GM19467 (cell line): ENCODE measurements around the gene DLX6.

Source experiments
- ATAC-seq: cut with Tn5 transposase; IDR thresholded peaks from one replicate; pipeline ENCODE4 v1.9.1; 2021; ENCODE audit warnings: mild to moderate bottlenecking, moderate library complexity; ENCODE audit not compliant: unreplicated experiment

Gene DLX6

DNA sequence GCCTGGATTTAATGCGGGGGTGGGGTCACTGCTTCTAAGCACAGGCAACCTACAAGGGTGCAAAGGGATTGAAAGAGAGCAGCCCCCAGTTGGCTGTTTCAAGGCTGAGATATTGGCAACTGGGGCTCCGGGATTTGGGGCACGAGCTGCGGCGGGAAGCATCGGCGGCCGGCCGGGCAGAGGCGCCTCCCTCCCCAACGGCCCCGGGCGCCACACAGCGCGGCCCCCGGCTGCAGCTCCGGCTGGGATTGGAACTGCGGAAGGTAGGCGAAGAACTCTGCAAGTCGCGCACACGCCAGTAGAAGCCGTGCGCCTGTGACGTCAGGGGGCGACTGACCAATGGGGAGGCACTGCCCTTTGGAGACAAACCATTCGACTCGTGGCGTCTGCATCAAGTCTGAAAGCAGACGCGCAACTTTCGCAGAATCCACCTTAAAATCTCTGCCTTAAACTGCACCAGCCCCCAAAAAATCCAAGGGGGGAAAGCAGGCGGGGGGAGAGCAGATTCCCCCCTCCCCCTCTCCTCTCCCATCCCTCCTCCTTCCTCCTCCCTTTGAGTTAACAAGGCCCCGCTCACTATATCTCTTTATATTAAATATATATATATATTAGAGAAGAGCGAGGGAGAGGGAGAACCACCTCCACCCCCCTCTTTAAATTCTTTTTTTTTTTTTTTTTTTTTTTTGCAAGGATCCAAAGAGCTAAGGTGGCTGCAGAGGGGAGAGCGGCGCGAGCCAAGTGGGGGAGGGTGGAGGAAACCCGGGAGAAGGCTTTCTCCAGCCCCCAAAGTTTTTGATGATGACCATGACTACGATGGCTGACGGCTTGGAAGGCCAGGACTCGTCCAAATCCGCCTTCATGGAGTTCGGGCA, at the start of gene DLX6:
DLX6 (plus strand) TSS at position 371 of the 872 bp plus-strand sequence; CDS start at position 796, 425 bp downstream.
- ATAC-seq: no peak

DNA sequence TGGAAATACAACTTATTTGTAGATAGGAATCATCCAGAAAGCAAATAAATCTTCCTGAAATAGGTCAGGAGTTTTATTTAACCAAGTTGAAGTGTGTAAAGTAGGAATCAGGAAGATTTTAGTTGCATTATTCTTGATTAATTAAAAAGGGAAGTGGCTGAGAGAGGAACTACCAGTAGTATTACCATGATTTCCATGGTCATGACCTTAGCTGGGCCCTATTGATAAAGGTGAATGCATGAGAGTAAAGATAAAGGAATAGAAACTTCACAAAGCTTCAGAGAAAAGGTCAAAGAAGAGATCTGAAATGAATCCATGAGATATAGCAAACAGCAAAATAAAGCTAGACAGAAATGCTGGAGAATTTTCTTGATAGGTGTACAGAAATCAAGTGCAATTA, 46.2 kb upstream of the DLX6 start:
- ATAC-seq: no peak

DNA sequence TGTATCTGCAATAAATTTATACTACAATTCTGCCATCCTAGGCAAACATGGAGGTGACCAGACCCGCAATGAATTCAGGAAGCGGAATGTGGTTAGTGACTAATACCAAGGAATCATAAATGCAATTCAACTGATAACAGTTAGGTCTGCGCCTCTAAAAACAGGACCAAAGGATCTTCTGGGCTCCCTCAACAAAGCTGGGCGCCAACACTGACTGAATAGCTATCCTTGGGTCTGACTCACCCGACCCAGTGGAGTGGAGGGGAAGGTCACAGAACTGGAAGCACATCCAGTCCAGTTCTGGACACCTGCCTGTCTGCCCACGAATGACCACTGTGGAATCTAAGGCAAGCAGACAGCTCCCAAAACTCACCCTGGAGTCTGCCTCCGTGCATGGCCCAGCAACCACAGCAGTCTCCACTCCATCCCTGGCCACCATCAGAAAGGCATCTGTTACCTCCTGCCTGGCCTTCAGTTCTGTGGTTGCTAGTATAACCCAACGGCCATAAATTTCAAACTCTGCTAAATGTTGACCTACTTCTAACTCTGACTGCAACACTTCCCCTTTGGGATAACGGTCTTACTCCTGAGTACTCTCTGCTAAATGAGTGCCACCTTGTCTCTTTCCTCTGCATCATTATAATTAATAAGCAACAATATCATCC, 43.0 kb upstream of the DLX6 start:
- no peak for ATAC-seq

DNA sequence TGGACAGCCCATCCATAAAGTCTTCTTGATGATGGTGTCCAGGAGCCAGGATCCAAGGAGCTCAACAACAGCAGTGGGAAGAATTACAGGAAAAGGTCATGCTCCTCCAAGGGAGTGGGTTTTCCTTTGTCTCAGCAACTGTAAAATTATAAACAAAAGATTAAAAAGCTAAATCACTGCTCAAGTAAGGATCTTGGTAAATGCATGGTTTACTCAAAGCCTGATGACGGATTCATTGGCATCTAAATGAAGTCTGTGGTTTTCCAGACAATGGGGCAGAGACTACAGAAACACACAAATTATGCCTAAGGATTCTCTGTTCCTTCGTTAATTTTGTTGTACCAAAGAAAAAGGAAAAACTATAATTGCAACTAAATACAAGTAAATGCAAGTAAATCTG, 36.4 kb upstream of the DLX6 start:
- ATAC-seq: no peak

DNA sequence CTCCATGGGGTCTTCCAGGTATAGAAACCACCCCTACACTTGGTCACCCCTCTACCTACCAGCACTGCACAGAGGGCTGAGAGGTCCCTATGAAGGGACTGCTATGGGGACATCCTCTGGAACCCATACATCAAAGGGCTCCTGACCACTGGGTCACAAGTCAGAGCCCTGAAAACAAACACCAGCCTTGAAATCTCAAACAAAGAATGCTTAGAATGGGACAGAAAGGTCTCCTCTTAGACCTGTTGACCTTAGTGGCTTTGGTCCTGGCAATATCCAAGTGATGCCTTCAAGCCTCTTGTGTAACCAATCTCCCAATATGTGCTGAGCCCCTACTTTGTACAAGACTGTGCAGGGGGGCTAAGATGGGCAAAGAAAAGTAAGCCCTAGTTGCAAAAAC, 34.6 kb upstream of the DLX6 start:
- no peak for ATAC-seq

DNA sequence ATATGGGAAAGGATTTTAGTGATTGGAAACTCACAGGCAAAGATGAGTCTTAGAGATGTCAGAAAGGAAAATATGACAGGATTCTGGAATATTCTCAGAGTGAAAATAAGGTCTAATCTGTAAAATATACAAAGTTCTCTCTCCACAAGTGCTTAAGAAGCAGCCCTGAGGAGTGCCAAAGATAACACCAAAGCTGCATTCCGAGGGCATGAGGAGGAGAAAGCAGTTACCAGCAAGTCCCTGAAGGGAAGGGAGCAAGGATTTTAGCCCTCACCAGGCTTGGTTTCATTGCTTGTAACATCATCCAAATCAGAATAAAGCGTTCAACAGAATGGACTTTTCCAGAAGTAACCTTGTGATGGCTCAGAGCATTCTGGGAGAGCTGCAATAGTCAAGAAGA, 31.4 kb upstream of the DLX6 start:
- no peak for ATAC-seq

DNA sequence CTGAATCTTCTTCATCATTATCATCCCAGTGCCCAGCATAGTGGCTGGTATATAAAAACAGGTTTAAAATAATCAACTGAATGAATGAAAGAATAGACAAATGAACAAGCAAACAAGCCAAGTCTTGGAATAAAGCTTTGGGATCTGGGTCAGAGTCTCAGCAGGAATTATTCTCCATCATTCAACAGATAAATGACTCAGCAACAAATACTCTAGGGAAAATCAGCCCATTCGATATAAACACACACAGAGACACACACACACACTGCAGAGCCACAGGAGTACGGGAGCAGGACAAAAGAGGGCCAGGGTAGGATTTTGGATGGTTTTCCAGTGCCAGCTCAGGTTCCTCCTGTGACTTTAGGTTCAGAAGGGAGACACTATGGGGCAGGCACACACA, 29.2 kb upstream of the DLX6 start:
- ATAC-seq: no peak

DNA sequence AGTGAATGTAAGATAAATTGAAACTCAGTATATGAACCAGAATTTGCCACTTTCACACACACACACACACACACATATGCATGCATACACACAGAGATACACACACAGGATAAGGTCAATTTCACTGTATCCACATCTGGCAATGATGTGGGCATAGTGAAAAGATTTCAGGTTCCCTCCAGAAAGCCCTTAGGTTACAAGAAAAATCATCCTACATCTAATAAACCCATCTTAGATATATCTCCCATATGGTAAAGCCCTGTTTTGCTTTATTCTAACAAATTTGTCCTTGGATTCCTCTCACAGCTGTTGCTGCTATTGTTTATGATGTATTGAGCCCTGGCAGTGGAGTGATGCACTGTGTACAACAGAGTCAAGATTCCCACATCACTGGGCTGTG, 27.9 kb upstream of the DLX6 start:
- no peak for ATAC-seq

DNA sequence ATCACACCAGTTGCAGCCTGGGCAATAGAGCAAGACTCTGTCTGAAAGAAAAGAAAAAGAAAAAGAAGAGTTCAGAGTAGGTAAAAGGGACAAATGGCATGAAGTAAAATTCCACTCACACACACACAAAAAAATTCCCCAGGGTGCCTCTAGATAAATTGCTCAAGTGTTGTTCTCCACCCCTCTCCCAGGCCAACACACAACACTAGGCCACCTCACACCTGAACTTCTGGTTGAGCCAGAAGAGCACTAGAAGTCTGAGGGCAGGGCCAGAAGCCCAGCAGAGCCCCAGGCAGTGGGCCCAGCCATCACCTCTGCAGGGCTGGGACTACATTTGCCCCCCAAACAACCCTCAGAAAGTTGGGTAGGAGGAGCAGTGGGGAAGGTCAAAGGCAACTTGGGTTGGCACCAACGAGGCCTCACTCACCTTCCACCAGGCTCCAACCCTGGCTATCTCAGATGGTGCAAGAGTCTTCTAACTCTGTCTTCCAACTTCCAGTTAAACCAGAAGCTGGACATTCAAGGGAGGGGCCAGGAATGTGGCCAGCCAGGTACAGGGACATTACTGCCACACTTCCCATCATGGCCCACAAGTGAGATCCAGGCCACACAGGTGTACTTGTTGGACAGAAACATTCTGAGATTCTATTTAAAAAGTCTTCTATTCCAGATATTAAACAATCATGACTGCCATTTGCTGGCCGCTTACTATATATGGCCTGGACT, 25.6 kb upstream of the DLX6 start:
- ATAC-seq: no peak

DNA sequence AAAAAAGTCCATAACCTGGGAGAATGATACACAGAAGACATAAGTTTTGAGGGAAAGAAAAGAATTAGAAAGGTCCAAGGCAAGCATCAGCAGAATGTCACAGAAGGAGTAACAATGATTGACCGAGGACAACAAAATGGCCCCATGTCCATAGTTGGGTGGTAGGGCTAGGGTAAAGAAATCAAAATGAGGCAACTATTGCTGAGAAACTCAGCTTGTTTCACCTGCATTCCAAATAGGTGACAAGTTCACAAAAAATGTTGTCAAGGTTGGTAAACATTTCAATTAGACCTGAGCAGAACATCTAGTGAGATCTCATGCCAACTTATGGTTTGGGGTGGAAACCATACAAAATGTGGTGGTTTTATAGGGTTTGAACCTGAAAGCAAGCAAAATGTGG, 22.8 kb upstream of the DLX6 start:
- ATAC-seq: no peak

DNA sequence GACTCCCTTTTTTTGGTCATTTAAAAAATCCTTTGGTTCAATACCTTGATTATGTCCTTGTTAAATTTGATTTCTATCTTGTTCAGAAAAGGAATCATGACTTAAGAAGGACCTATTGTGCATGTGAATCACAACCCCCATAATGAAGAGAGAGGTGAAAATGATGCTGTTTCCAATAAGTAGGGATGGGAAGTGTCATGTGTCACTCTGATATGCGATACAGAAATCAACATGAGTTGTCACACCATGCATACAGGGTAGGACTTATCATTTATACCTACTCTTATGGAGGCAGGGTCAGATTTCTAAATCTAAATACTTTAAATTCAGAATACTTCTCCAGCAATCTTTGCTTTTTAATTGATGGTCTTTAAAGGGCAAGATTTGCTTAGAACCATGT, 19.4 kb upstream of the DLX6 start:
- no peak for ATAC-seq

DNA sequence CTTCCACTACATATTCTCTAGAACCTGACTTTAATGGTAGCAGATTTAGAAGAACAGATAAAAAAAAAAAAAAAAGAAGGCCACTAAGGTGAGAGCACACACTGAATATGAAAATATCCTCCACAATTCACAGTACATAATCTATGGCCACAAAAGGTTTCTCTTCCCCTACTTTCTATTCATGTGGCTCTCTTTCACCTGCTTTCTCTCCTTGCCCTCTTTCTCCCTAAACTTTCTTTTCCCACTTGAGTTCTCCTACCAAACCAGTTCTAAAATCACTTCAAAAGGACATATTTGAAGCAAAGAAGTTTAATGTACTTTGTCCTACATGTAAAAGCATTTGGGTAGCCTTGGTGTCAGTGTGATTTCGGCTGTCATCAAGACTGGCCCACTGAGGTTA, 18.5 kb upstream of the DLX6 start:
- no peak for ATAC-seq

DNA sequence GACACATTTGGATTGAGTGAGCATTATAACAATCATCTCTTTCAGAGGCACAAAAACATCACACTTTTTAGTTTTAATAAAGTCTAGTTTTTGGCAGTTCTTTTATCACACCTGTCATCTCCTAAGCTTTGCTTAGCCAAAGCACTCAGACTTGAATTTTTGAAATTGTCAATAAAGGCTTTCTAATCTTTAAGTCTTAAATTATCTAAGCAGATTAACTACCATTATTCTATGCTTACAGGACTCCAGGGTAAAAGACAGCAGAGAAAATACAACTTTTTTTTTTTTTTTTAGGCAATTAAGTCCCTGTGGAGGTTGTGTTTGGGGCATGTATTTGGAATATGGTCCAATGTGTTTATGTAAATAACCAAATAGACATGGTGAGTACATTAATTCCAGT, 17.6 kb upstream of the DLX6 start:
- ATAC-seq: no peak

DNA sequence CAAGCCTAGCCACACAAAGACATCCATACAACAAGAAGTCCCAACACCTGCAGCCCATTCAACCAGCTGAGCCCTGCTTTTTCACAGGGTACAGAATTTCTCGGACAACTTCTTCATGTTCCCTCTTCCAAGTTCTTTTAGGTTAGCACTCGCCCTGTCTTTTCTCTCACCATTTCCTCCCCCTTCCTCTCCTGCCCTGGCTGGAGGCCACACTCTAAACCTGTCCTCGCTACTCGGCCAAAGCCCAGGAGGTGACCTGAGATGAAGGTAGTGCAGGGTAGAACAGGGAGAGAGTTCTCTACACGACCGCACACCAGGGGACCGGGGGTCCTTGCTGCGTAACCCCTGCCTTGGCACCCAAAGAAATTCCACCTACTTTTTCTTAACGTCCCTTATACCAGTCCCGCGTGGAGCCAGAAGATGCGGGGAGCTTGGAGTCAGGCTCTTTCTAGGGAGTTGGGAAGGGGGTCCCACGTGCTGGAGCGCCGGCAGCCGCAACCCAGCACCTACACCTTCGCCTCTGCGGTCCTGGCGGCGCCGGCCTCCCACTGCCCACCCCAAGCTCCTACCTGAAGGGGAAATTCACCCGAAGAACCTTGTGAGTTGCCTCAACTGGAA, 16.0 kb upstream of the DLX6 start:
- no peak for ATAC-seq

DNA sequence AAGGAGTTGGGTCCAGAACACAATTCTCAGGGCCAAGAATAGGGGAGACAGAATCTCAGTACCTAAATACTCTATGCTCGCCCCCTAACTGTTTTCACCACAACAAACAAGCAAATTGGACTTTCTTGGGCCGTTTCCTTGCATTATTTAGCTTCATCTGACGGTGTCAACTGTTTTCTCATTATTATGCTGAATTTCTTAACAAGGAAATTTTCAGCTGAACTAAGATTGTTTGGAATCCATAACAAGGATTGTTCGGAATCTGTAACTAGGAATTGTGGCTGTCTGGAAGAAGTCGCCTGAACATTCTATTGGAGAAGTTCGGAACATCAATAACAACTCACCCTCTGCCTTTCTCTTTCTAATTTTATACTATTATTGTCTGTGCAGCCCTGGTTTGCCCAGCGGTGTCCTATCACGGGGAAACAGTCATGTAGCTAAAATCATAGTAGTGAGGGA, 15.5 kb upstream of the DLX6 start:
- no peak for ATAC-seq

DNA sequence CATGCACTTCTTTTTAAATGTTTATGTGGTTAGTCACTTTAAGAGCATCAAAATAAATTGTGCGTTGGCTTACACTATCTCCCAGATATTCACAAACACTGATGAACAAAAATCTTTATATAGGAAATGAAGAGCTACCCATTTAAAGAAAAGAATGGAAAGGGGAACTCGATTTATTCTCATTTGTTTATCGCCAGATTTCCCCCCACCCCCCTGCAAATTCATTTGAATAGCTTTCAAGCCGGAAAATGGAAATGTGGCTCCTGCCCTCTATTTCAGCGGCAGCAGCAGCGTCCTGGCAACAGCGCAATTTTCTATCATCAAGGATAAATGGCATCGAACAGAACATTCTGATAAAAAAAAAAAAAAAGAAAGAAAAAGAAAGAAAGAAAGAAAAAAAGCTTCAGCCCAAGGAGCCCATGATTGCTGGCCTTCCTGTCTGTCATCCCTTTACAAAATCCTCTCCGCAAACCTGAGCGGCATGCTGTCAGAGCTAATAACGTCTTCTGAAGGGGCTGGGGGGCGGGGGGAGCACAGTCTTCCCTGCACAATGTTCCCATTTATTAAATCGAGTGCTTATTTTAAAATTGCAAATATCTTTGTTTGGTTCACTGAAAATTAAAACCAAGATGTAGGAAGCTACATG, 13.7 kb upstream of the DLX6 start:
- no peak for ATAC-seq

DNA sequence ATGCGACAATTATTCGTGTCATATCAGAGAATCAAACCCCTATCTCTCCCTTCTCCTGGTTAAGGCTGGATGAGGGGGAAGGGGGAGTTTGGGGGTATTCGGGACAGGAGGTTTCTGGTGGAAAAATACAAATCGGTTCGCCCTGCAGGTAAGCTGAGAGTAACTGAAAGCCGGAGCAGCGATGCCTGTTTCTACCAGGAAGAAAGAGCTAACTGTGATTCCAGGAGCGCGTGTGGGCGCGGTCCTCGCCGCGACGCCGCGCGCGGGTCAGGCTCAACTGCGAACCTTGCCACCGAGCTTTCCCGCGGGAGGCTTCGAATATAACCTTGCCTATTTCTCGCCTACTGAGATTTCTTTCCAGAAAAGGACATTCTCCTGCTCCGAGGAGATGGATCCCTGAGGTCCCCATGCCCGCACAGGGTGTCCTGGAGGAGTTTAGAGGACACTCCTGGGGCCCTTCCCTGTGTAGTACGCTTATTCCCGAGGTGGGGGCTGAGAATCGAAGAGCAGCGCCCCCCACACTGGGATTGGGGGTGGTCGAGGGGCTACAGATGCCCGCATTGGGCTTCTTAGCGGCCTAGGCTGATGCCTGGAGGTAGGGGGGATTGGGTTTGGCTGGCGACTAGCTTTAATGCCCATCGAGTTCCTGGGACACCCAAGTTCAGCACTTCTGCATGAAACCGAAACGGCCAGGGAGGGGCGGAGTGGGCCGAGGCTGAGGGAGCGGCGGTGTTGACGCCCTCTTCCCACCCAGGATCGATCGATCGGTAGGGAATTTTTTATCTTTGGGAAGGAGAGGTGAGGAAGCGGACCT, 13.0 kb upstream of the DLX6 start:
- ATAC-seq: no peak

DNA sequence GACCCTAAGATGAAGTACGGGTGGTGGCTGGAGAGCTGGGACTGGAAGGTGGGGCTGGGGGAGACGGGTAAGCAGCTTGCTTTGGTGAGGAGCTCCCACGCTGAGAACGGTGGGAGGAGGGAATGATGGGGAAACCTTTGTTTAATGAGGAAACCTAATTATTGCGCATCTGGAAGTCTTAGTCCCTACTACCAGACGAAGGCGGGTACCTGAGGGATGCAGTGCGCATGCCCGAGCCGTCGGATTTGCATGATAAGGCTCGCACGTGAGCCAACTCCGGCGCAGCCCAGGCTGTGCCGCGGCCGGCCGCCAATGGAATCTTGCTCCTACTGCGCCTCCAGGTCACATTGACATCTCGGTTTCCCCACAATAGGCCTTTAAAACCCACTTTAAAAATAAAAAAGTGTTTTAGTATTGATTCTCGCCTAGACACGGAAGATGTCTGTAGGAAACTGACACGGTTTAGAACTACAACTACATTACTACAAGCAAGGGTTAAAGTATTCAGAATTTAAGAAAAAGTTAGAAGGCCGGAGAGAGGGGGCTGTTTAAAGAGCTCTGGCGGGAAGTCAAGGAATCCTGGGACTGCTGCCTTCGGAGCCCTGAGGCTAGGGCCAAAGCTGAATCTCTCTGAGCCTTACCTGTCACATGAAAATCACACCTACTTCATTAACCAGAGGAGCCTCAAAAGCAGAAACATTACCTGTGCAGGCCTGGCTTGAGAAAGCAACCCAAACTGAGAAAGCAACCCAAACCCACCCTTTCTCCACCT, 12.1 kb upstream of the DLX6 start:
- ATAC-seq: no peak

DNA sequence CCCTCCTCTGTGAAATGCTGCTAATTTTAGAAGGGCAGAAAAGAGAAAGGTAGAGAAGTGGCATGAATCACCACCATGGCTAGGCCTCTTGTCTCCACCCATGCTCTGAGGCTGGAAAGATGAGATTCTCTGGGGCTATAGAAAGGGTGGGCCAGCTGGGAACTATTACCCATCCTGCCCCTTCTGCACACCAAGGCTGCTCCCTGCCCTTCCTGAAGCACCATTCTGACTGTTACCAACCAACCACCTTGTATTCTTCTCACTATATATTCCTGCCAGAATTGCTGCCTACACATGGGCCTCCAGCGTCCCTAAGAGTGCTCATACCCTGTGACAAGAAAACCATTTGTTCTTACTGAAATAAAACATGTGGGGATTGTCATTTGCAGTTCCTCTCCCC, 11.4 kb upstream of the DLX6 start:
- no peak for ATAC-seq
